ENCODE results near the gene LRCH1.

- TF ChIP-seq CTCF (optimal IDR thresholded peaks at IDR 0.05 in 1 of 3, IDR thresholded peaks at IDR 0.05 in 1 of 3, conservative IDR thresholded peaks at IDR 0.05 in 1 of 3; ENCODE audit: extremely low read depth in 1 of 3, insufficient read depth in 2 of 3, low read length in 3 of 3) (no peak), EZH2 (IDR thresholded peaks at IDR 0.05; ENCODE audit: low read length) (no peak)
Observed at GRCh38 chr13:46507981-46508380, 45.0 kb upstream of the LRCH1 start.
